Left lung (tissue), 10 donors: Measurements from ENCODE around the gene SETX. TPM values are rescaled to one million over a fixed set of nuclear protein-coding genes. Genes with fewer than 3 reads are reported as not detected.
A peak's percentile ranks its signal among the peaks of the same experiment; 100 is the strongest.

Experiments used
- ATAC-seq: fragments of 200-7000 bp; cut with Tn5 transposase; one replicate; pipeline ENCODE4 v1.9.1; 2020; ENCODE audit warnings: moderate library complexity
- DNase-seq, 4 donors: peaks; one replicate each; pipeline ENCODE4 v3.0.0-alpha.2; 2013 to 2020
- H3K27ac ChIP-seq, 2 donors: fragments of 200-600 bp; sonication (generic) in 1 of 2; one replicate each; pipeline versions ENCODE4 v1.5.0 to v1.8.0; 2020 to 2021
- H3K27me3 ChIP-seq, 2 donors: fragments of 200-600 bp; sonication (generic) in 1 of 2; one replicate each; pipeline versions ENCODE4 v1.5.0 to v1.8.0; 2020 to 2021
- H3K36me3 ChIP-seq, 2 donors: fragments of 200-600 bp; sonication (generic) in 1 of 2; one replicate each; pipeline versions ENCODE4 v1.5.0 to v1.8.0; 2020 to 2021
- H3K4me1 ChIP-seq, 2 donors: fragments of 200-600 bp; one replicate each; pipeline ENCODE4 v1.8.0; 2021
- H3K4me3 ChIP-seq, 2 donors: fragments of 200-600 bp; sonication (generic) in 1 of 2; one replicate each; pipeline versions ENCODE4 v1.5.0 to v1.8.0; 2020 to 2021; ENCODE audit warnings: mild to moderate bottlenecking in 1 of 2
- H3K9me3 ChIP-seq, 2 donors: fragments of 200-600 bp; sonication (generic) in 1 of 2; one replicate each; pipeline versions ENCODE4 v1.5.0 to v1.8.0; 2020 to 2021
- intact Hi-C, 2 donors: fragments of 100-400 bp; cut with DNase I; formaldehyde crosslinking; loops; one replicate each; pipeline versions ENCODE4 v1.11.2 to v1.14.2; 2022
- polyA plus RNA-seq, 6 donors: library from polyadenylated mRNA; unstranded; fragments of 120-200 nt; gene quantifications; one replicate each; pipeline ENCODE4 v1.2.1, GENCODE V29; 2013; ENCODE audit not compliant: insufficient read length in 6 of 6
- total RNA-seq, 2 donors: library from RNA; stranded (reverse); fragmentation: NEBNext Ultra II Directional; extraction: Animal tissue kit (Norgen Biotek cat#: 25700); gene quantifications; one replicate each; pipeline ENCODE4 v1.2.1, GENCODE V29; 2021
- TF ChIP-seq, protein P1 (sequence below), 2 donors: fragments of 200-600 bp; sonication (generic) in 1 of 2; IDR thresholded peaks; one replicate each; pipeline versions ENCODE4 v1.5.0 to v1.8.0; 2021; ENCODE audit warnings: antibody characterized with exemption in 2 of 2
- donor health status: DM: no; HTN: yes; CAD: no.
- donor health status: DM: no; HTN: no; CAD: no.

Gene SETX
- total and polyA plus RNA-seq, 8 donors: 42.2 to 68.9 (median 62.2) TPM

DNA sequence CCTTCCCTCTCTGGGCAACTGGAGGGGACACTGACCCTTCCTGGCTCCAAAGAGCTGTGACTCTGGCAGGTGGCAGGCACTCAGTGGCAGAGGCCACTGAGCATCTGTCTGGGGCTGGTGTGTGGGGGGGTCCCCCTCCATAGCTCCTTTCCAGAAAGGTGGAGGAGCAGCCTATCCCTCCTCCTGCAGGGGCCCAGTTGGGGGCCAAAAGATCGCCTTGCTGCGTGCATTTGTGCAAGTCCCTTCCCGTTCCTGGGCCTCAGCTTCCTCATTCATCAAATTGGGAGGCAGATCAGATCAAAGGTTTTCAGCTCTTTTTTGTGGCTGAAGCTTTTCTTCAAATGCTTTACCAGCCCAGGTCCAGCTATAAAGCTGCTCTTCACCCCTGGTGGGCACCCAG is 115.3 kb downstream of the SETX start:
- TF ChIP-seq, protein P1, sequence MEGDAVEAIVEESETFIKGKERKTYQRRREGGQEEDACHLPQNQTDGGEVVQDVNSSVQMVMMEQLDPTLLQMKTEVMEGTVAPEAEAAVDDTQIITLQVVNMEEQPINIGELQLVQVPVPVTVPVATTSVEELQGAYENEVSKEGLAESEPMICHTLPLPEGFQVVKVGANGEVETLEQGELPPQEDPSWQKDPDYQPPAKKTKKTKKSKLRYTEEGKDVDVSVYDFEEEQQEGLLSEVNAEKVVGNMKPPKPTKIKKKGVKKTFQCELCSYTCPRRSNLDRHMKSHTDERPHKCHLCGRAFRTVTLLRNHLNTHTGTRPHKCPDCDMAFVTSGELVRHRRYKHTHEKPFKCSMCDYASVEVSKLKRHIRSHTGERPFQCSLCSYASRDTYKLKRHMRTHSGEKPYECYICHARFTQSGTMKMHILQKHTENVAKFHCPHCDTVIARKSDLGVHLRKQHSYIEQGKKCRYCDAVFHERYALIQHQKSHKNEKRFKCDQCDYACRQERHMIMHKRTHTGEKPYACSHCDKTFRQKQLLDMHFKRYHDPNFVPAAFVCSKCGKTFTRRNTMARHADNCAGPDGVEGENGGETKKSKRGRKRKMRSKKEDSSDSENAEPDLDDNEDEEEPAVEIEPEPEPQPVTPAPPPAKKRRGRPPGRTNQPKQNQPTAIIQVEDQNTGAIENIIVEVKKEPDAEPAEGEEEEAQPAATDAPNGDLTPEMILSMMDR (IDR thresholded peaks at IDR 0.05): no peak
- intact Hi-C loops: loop anchor here in 1 of 2 donors (5.0 to 10.0 kb wide), 2 partner anchors 75 to 472 kb away; partner anchors contain the start of gene NTNG2

DNA sequence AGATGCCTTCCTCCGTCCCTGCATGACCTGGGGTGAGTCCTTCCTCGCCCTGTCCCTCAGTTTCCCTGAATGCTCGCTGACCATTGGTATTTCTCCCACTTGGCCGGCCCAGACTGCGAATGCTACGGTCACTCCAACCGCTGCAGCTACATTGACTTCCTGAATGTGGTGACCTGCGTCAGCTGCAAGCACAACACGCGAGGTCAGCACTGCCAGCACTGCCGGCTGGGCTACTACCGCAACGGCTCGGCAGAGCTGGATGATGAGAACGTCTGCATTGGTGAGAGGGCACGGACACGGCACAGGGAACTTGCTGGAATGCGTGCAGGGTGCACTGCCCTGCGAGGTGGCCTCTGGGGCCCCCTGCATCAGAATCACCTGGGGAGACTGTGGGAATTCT is 115.8 kb downstream of the SETX start:
- Histone ChIP-seq H3K27ac (peak overlapping the region in 1 of 2 donors; percentile 76), H3K36me3 (no peaks in the 10 kb centered on the region), H3K27me3 (peaks cover 0 to 15% of the 10 kb centered on the region in 2 donors), H3K9me3 (no peaks in the 10 kb centered on the region), H3K4me1 (peaks cover 7 to 50% of the 10 kb centered on the region in 2 donors), H3K4me3 (no peak overlapping the region)
- intact Hi-C loops: loop anchor here in 1 of 2 donors (5.0 to 10.0 kb wide), 2 partner anchors 74 to 472 kb away; partner anchors contain the start of gene NTNG2
- ATAC-seq (no peak), DNase-seq (peak in 1 of 4 donors; percentile 83)
- TF ChIP-seq, protein P1 (IDR thresholded peaks at IDR 0.05): no peak

More for the DNA sequence above, 115.3 kb downstream of the SETX start:
- peak in 1 of 4 donors; percentile 63 for DNase-seq
- peaks cover 7 to 50% of the 10 kb centered on the region in 2 donors for H3K4me1 ChIP-seq
- H3K27ac ChIP-seq: peak overlapping the region in 1 of 2 donors; percentile 76
- H3K9me3 ChIP-seq: no peaks in the 10 kb centered on the region
- H3K36me3 ChIP-seq: no peaks in the 10 kb centered on the region
- no peak overlapping the region for H3K4me3 ChIP-seq
- ATAC-seq: no peak
- peaks cover 0 to 15% of the 10 kb centered on the region in 2 donors for H3K27me3 ChIP-seq

DNA sequence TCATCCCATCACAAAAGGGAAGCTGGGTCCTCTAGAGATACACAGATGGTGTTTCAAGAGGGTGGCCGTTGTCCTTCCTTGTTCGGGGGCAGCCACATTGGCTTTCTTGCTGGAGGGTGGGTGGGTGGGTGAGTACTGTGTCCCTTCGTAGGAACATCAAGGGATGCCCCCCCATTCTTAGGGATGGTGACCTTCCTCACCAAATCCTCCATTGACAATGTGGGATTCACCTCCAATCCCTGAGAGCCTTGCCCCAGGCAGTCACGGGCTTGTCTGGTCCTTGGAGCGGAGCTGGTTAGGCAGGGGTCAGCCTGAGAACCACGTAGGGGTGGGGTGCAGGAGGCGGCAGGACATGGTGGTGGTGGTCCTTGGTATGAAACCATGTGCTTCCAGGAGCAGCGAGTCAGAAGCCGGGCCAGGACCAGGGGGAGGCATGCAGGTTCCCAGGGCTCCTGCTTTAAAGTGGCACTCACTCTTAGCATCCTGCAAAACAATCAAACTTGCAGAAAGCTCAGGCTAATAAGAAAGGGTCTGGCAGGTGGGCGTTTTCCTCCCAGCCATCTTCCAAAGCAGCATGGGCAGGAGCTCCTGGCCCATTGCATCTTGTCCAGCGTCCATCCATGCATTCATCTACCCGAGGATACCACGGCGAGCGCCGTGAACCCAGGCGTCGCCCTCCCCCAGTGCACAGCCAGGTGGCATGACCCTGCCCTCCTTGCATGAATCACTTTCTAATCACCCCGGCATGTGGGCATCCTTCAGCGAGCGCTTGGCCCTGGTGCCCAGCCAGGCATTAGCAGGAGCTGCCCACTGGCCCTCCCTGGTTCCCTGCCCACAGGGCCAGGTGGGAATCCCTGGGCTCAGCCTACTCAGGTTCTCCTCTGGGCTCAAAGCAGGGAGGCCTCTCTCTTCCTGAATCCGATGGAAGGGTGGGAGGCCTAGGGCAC is 116.5 kb downstream of the SETX start:
- no peak for ATAC-seq

DNA sequence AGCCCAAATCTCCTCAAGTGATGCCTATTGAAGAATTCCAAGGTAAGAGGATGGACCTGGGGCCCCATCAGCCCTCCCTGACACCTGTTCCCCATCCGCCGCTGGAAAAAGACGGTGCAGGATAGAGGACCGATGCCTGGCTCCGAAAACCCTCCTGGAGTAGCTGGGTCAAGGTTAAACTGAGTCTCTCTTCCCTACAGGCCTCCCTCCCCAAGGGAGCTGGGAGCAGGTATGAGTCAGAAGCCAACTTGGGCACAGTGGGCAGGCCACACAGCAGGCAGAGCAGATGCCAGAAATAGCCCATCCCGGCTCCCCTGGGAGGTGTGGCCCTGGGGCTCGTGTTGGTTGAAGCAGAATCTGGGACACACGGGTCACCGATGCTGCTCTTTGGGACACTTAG is 117.3 kb downstream of the SETX start:
- TF ChIP-seq, protein P1 (IDR thresholded peaks at IDR 0.05): no peak
- no peaks in the 10 kb centered on the region for H3K9me3 ChIP-seq
- intact Hi-C loops: loop anchor here in 1 of 2 donors (5.0 to 10.0 kb wide), 2 partner anchors 73 to 470 kb away; partner anchors contain the start of gene NTNG2
- no peak overlapping the region for H3K27ac ChIP-seq
- no peak for ATAC-seq
- peaks cover 3 to 40% of the 10 kb centered on the region in 2 donors for H3K4me1 ChIP-seq
- peak in 1 of 4 donors; percentile 37 for DNase-seq
- no peaks in the 10 kb centered on the region for H3K36me3 ChIP-seq
- peaks cover 0 to 20% of the 10 kb centered on the region in 2 donors for H3K27me3 ChIP-seq
- H3K4me3 ChIP-seq: no peak overlapping the region

More for the DNA sequence above, 116.5 kb downstream of the SETX start:
- Histone ChIP-seq H3K36me3 (no peaks in the 10 kb centered on the region), H3K27ac (peak overlapping the region in 1 of 2 donors; percentile 76), H3K9me3 (no peaks in the 10 kb centered on the region), H3K27me3 (peaks cover 0 to 15% of the 10 kb centered on the region in 2 donors), H3K4me1 (peaks cover 7 to 49% of the 10 kb centered on the region in 2 donors), H3K4me3 (no peak overlapping the region)
- peak in 1 of 4 donors; percentile 58 for DNase-seq
- TF ChIP-seq, protein P1 (IDR thresholded peaks at IDR 0.05): no peak
- intact Hi-C loops: loop anchor here in 1 of 2 donors (5.0 to 10.0 kb wide), 2 partner anchors 73 to 471 kb away; partner anchors contain the start of gene NTNG2
